Measurements from ENCODE around the gene NEK1.

DNA sequence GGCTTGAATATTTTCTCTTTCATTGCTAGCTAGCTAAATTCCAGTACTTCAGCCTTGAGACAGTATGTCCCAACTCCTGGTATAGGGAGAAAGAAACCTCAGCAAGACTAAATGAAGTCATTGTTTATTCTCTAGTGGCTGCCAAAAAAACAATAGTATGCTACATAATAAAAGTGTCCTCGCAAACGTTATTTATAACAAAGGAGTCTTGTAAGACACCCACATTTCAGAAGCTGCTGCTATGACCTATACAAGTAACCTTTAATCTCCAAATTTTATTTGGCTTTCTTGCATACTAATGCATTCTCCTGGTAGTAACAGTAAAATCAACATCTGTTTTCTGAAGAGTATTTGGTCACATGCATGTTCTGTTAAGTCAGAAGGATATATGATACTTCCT, 28.8 kb downstream of the NEK1 start:
- TF ChIP-seq GABPA (IDR thresholded peaks at IDR 0.05; ENCODE audit: low read depth) (no peak), CTCF (IDR thresholded peaks at IDR 0.05) (no peak), RCOR1 (IDR thresholded peaks at IDR 0.05; ENCODE audit: low read length) (no peak), RFX5 (IDR thresholded peaks at IDR 0.05; ENCODE audit: low read length) (no peak), NFIC (IDR thresholded peaks at IDR 0.05; ENCODE audit: borderline replicate concordance) (no peak), SMC3 (IDR thresholded peaks at IDR 0.05; ENCODE audit: low read depth, low read length) (no peak), POLR2AphosphoS5 (IDR thresholded peaks at IDR 0.05; ENCODE audit: low read depth, low read length) (no peak), FOXM1 (IDR thresholded peaks at IDR 0.05; ENCODE audit: low read depth) (no peak), EZH2phosphoT487 (IDR thresholded peaks at IDR 0.05; ENCODE audit: borderline replicate concordance, low read depth) (no peak), USF2 (IDR thresholded peaks at IDR 0.05; ENCODE audit: borderline replicate concordance, low read depth, low read length) (no peak), TEAD4 (IDR thresholded peaks at IDR 0.05; ENCODE audit: borderline replicate concordance, insufficient read depth) (no peak), FOXJ3 (CRISPR knock-in tag; IDR thresholded peaks at IDR 0.05) (no peak)
- TF ChIP-seq, protein P1, sequence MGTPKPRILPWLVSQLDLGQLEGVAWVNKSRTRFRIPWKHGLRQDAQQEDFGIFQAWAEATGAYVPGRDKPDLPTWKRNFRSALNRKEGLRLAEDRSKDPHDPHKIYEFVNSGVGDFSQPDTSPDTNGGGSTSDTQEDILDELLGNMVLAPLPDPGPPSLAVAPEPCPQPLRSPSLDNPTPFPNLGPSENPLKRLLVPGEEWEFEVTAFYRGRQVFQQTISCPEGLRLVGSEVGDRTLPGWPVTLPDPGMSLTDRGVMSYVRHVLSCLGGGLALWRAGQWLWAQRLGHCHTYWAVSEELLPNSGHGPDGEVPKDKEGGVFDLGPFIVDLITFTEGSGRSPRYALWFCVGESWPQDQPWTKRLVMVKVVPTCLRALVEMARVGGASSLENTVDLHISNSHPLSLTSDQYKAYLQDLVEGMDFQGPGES (IDR thresholded peaks at IDR 0.05; ENCODE audit: low read depth, low read length): no peak
- TF ChIP-seq, protein P2, sequence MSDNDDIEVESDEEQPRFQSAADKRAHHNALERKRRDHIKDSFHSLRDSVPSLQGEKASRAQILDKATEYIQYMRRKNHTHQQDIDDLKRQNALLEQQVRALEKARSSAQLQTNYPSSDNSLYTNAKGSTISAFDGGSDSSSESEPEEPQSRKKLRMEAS (IDR thresholded peaks at IDR 0.05; ENCODE audit: low read depth): no peak
